SKM-1 treated with dmso at 0.1 percent for 144 hours (cell line): ENCODE measurements around the gene WDPCP.
A peak's percentile ranks its signal among the peaks of the same experiment; 100 is the strongest.
"Not testable (repeated sequence)": the region's sequence is repeated elsewhere in the genome, so short reads cannot be mapped to it uniquely, and the experiment has no call there.

Experiments
- DNase-seq: peaks from one replicate; lab custom pipeline; 2025; ENCODE audit not compliant: unreplicated experiment; lab: John Stamatoyannopoulos, UW

WDPCP gene

GRCh38 chr2:63469313-63469712, 119.0 kb downstream of the WDPCP start:
- not testable (repeated sequence) for DNase-seq

GRCh38 chr2:63465633-63466032, 122.6 kb downstream of the WDPCP start:
- DNase-seq = no peak

GRCh38 chr2:63463142-63463541, 125.1 kb downstream of the WDPCP start:
- no peak for DNase-seq

- DNase-seq = no peak
These were observed 141.6 kb downstream of the WDPCP start for GRCh38 chr2:63446658-63447057.

GRCh38 chr2:63444565-63445288, 143.6 kb downstream of the WDPCP start:
- DNase-seq = no peak

- DNase-seq = no peak
These were observed 147.7 kb downstream of the WDPCP start for GRCh38 chr2:63440612-63441011.

GRCh38 chr2:63438181-63438580, 150.1 kb downstream of the WDPCP start:
- DNase-seq = no peak

GRCh38 chr2:63436488-63436887, 151.8 kb downstream of the WDPCP start:
- no peak for DNase-seq

GRCh38 chr2:63435070-63435469, 153.2 kb downstream of the WDPCP start:
- no peak for DNase-seq

GRCh38 chr2:63434024-63435001, 154.0 kb downstream of the WDPCP start:
- DNase-seq = no peak

GRCh38 chr2:63432373-63432772, 155.9 kb downstream of the WDPCP start:
- DNase-seq = no peak

- no peak for DNase-seq
These were observed 162.7 kb downstream of the WDPCP start for GRCh38 chr2:63425606-63426005.

- DNase-seq = no peak
These were observed 163.2 kb downstream of the WDPCP start for GRCh38 chr2:63425079-63425416.

GRCh38 chr2:63424329-63425078, 163.8 kb downstream of the WDPCP start:
- DNase-seq = peak; percentile 61

- DNase-seq = no peak
These were observed 165.7 kb downstream of the WDPCP start for GRCh38 chr2:63422556-63422955.

- no peak for DNase-seq
These were observed 179.7 kb downstream of the WDPCP start for GRCh38 chr2:63408530-63408929.

GRCh38 chr2:63406641-63407040, 181.6 kb downstream of the WDPCP start:
- DNase-seq = no peak

GRCh38 chr2:63403820-63404219, 184.5 kb downstream of the WDPCP start:
- no peak for DNase-seq

- not testable (repeated sequence) for DNase-seq
These were observed 185.4 kb downstream of the WDPCP start for GRCh38 chr2:63402889-63403288.

- no peak for DNase-seq
These were observed 189.1 kb downstream of the WDPCP start for GRCh38 chr2:63399156-63399555.

- DNase-seq = no peak
These were observed 208.8 kb downstream of the WDPCP start for GRCh38 chr2:63379451-63379850.
